Ureter (tissue), 1 donor: ENCODE data around the gene LCE3B. TPM values are rescaled to one million over a fixed set of nuclear protein-coding genes. Genes with fewer than 3 reads are reported as not detected.
A peak's percentile ranks its signal among the peaks of the same experiment; 100 is the strongest.
"Not testable (repeated sequence)": the region's sequence is repeated elsewhere in the genome, so short reads cannot be mapped to it uniquely, and the experiment has no call there.

ENCODE experiments used
- DNase-seq: peaks from one replicate; pipeline ENCODE4 v3.0.0-alpha.2; 2020; ENCODE audit warnings: low spot score
- total RNA-seq: library from RNA; stranded (reverse); gene quantifications from one replicate; pipeline ENCODE4 v1.2.4, GENCODE V29; 2023
- donor health status: DM: yes; HTN: yes; CAD: no.

Gene LCE3B, protein sequence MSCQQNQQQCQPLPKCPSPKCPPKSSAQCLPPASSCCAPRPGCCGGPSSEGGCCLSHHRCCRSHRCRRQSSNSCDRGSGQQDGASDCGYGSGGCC
- not detected for total RNA-seq

DNA sequence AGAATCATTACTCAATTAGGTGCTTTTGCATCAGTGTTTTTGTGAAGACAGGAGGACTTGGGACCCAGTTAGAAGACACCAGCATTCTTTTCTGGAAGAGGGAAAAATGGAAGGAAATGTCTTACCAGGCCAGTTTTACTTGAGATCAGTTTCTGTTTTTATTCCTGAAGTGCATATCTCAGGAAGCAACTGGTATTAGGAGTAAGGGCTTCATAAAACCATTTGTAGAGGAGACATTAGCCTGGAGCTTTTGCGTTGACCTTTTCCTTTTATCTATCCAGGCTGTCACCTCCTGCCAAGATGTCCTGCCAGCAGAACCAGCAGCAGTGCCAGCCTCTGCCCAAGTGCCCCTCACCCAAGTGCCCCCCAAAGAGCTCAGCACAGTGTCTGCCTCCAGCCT is at the start of gene LCE3B:
Gene LCE3B, plus strand, starts transcription at position 301 of the 400 bp plus-strand sequence. Its CDS starts 0 bp downstream, at position 301.
- DNase-seq, result no peak

DNA sequence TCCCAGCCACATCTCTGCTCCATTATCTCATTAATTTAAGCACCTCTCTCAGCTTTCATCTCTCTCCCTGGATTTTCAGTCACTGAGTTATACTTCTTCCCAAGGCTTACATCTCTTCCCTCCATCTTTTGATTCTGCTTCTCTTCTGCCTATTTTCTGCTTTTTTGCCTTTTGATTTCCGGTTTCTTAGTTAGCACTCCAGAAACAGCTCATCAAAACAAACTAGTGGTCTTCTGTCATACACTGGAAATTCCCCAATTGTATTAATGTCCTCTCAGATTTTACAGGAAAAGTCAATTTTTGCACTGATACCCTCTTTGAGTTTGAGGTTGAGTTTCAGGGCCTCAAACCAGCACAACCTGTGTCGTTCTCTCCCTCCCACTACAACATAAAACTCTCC is 48.5 kb upstream of the LCE3B start:
- DNase-seq, result no peak

DNA sequence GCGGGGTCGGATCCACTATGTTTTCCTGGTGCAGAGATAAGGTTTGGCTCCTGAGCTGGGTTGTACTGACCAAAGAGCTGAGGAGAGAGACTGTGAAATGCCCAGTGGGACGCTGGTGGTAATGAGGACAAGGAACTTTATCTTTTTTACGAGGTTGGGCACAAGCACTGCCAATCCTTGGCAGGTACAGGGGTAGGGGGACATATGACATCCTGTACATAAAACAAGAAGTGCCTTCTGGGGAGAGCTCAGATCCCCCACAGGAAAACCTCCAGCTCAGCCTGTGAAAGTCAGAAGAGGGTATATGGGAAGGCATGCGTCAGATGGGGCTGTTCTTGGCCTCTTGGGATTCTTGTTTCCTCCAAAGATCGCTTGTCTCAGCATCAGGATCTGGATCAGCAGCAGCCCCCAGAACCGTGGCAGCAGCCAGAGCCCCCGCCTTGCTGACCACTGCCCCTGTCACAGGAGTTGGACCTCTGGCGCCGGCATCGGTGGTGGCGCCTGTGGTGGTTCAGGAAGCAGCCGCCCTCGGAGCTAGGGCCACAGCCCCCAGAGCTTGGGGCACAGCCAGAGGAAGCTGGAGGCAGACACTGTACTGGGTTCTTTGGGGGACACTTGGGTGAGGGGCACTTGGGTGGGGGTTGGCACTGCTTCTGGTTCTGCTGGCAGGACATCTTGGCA is 47.9 kb upstream of the LCE3B start:
- DNase-seq, result no peak

DNA sequence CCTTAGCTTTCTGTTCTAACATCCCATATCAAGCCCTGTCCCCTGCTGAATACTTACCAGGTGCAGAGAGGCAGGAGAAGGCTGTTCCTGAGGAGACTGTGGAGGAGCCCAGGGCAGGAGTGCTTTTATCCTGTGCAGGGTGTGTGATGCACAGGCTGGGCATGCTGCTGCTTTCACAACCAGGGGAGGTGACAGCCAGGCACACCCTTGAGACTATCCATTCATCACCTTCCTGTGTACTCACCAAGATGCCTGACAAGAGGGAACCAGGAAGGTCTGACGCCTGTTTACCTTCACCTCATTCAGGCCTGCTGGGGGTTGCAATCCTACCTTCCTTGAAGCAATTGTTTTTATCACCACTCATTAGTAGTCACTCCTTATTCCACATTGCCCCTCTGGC is 46.9 kb upstream of the LCE3B start, which contains the start of gene LCE3E:
Gene LCE3E, minus strand, starts transcription at position 100 of the 400 bp plus-strand sequence. CDS start 572 bp downstream, outside the sequence.
- DNase-seq, result peak; percentile 48

DNA sequence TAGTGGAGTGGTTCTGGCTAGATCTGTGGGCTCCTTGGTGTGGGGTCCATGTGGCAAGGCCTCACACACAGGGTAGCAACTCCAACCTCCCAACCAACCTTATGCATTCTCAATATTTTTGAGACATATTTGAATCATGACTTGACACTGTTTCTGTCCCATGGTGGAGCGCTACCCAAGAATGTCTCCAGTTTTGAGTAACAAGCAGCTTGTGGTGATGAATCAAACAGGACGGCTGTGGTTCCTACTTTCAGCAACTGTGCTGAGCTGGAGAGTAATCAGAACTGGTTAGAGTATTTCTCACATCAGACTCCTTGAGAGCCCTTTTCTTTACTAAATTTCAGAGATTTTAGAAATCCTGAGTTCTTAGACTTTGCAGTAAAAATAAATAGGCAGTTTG is 36.4 kb upstream of the LCE3B start:
- DNase-seq, result no peak

DNA sequence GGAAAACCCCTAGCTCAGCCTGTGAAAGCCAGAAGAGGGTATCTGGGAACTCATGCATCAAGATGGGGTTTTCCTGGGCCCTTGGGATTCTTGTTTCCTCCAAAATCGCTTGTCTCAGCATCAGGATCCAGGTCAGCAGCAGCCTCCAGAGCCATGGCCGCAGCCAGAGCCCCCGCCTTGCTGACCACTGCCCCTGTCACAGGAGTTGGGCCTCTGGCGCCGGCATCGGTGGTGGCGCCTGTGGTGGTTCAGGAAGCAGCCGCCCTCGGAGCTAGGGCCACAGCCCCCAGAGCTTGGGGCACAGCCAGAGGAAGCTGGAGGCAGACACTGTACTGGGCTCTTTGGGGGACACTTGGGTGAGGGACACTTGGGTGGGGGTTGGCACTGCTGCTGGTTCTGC is 34.1 kb upstream of the LCE3B start:
- not testable (repeated sequence) for DNase-seq

DNA sequence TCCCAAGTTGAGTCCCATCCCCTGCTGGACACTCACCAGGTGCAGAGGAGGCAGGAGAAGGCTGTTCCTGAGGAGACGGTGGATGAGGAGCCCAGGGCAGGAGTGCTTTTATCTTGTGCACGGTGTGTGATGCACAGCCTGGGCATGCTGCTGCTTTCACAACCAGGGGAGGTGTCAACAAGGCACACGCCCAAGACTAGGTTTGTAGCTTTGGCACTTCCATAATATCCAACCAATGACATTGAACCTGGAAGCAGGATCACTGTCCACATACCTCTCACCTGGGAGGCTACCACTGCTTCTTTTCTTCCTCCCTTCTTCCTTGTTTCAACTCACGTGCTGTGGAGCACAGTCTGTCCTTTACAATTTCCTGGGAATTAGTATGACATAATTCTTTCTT is 33.2 kb upstream of the LCE3B start, which contains the start of gene LCE3D:
Gene LCE3D, minus strand, starts transcription at position 84 of the 400 bp plus-strand sequence. CDS start 580 bp downstream, outside the sequence.
- DNase-seq, result no peak

DNA sequence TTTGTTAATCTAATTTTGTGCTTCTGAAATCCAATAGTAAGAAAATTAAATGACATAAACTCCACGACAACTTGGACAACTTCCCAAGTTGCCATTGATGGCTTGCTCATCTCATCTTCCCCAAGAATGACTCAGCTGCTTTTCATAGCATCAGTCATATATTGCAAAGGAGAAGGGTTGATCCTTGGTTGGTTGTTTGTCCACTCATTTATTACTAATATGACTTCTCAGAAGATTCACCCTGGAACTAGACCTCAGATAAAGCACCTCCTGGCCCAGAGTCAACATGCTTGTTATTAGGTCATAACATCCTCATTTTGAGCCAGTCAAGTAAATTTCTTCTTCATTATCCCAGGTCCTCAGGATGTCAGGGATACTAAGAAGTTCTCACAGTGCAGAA is 31.0 kb upstream of the LCE3B start:
- DNase-seq, result no peak

DNA sequence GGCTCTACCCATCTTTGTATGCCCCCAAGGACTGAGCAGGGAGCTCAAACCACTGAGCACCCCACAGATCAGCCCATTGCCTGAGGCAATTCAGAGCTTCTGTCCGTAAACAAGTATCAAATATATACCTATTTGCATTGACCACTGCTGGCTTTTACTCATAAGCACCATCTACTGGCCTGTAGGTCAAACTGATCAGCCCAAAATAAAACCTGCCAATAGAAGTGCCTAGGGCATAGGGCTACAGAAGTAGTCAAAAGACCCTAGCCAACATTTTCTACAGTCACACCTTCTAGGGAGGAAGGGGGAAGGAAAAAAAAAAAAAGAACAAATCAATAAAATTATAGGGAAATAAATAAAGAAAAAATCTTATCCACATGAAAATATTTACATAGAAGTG is 28.0 kb upstream of the LCE3B start:
- no peak for DNase-seq

DNA sequence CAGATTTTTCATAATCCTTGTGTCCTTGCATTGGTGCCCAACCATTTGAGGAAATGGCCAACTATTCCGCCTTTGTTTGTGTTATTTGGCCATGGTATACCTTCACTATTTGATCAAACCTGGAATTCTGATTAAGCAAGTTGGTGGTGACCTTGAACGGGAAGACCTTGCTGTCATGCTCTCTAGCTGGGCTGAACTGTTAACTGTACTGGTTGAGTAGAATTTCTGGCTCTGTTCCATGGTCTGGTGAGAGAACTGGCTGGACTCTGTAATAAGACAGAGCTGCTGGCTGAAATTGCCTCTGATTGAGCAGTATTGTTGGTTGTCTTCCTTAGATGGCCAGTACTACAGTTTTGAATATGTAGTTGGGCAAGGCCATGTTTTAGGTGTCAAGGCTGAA is 16.6 kb upstream of the LCE3B start:
- DNase-seq, result no peak

DNA sequence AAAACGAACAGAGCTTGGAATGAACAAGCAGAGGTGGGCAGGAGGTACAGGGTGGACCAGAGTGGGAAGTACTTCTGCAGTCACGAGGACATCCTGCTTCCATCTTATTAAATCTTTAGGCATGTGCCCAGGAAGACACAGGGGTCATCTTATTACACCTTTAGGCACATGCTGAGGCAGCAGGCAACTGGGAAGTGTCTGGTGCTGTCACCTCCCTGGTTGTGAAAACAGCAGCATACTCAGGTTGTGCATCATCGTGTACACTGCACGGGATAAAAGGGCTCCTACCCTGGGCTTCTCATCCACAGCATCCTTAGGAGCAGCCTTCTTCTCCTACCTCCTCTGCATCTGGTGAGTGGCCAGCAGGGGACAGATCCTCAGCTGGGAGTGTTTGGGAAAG is 13.7 kb upstream of the LCE3B start, which contains the start of gene LCE3C:
Gene LCE3C, plus strand, starts transcription at position 301 of the 400 bp plus-strand sequence. CDS start 498 bp downstream, outside the sequence.
- DNase-seq, result no peak

DNA sequence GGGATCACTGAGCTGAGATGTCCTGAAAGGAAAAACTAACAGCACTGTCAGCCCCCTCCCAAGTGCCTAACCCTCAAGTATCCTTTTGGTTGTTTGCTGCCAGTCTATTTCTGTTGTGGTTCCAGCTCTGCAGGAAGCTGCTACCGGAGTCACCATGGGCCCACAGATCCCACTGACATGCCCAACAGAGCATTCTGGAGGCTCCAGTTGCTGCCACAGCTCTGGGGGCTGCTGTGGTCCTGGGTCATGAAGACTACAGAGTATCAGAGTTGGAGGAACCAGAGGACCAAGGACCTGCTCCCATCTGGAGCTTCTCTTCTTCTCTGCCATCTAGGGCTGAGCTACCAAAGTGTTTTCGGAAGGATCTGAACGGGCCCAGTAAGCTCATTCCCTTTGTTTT is 8.4 kb downstream of the LCE3B start:
- DNase-seq, result no peak

DNA sequence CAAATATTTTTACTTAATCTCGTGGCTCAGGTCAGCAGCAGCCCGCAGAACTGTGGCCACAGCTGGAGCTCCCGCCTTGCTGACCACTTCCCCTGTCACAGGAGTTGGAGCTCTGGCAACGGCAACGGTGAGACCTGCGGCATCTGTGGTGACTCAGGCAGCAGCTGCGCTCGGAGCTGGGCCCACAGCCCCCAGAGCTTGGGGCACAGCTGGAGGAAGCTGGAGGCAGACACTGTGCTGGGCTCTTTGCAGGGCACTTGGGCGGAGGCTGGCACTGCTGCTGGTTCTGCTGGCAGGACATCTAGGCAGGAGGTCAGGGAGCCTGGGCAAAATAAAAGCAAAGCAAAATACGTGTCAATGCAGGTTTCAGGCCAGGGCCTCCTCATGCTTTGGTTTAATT is 9.2 kb downstream of the LCE3B start, which contains the start of gene LCE3A:
Gene LCE3A, minus strand, starts transcription at position 301 of the 400 bp plus-strand sequence. Its CDS starts 0 bp downstream, at position 301.
- DNase-seq, result peak; percentile 46

DNA sequence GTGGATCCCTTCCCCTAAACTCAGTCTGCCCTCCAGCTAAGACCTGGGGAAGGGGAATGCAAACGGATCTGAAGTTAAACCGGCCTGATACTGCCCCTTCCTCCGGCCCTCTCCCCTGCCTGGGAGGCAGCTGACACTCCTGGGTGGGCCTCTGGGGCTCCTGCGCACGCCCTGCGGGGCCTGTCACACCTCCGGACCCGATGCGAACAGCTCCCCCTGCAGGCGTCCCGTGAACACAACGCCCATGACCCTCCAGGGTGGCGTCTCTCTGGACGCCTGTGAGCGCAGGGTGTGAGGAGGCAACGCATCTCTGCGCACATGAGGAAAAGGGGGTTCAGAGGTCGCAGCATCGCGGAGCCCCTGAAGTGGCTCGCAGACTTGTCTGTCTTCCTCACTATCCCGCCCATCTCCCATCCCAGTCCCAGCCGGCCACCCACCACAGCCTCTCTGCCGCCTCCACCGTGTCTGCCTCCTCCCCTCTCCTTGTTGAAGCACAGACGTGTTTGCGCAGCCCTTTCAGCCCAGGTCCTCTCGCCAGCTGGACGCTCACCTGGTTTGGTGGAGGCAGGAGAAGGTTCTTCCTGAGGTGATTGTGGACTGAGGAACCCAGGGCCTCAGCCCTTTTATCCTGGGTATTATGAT is 9.7 kb downstream of the LCE3B start:
- no peak for DNase-seq

DNA sequence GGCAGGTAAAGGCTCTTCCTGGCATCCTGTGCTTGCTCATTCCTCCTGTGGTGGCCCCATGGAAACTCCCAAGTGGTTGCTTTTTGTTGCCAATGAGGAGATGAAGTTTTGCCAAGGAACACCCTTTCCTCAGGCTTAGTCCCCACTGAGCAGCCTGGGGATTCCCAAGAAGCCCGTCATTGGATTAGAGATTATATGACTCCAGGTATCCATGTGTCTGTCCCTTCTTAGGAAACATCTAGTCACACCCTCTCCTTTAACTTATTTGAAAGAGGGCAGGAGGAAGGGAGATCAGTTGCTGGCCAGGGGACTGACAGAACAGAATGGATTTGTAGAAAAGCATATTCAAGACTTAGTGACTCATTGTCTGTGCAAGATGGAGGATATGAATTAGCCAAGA is 13.1 kb downstream of the LCE3B start:
- DNase-seq, result no peak

DNA sequence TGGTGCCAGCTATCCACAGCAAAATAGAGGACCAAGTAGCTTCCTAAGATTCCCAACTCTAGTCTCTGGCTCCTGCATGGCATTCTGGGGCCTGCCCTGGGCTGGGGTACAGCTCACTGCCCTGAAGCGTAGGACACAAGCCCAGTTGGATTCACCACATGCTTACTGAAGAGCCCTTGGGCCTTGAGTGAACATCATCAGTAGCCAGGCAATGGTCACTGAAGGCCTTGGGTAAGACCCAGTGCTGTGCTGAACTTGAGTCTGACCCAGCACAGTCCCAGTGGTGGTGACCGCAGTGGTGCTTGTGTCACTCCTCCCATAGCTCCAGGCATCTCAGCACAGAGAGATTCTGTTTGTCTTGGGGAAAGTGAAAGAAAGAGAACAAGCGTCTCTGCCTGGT is 17.0 kb downstream of the LCE3B start:
- no peak for DNase-seq

DNA sequence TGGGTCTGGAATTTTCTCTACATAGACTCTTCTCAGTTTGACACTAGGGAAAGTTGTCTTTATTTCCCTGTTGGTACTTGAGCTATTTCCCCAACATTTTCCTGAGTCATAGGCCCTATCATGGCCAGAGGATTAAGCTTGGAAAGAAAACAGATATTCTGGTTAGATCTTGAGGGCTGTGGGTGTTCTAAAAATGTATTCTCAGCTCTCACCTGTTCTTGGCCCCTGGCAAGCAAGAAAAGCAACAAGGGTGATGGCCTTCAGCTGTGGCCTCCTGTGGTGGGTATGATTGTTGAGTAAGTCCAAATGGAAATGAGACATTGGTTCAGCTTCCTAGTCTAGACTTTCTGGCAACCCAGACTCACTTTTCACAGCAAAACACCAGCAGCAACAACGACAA is 26.7 kb downstream of the LCE3B start:
- no peak for DNase-seq

DNA sequence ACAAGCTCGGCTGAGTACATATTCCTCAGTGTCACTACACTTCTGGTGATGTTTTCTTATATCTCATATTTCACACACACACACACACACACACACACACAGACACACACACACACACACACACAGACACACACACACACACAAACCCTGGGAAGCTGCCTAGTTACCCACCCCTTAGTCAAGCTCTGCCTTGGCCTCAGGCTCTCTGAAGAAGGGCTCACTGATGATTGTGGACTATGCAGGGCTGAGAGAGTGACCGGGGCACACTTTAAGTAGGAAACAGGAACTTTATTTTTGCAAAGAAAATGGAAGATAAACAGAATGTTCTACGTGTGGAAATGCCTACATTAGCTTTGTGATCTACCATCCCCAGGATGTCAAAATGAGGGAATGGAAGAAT is 30.3 kb downstream of the LCE3B start:
- DNase-seq, result no peak

DNA sequence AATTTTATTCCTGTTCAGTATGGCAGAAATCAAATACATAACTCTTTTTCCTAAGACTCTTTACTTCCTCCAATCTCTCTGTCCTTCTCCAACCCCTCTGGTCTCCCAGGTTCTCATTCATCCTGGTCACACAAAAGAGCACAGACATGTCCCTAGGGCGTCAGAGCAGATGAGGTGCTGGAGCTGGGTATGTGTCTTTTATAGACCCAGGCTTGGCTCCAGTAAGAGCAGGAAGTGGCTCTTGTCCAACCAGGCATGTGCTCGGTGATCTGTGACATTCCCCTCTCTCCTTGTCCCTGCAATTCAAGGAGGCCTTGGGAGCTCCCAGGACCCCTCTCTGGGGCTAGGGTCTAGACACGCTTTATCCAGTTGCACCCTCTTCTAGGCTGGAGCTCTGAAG is 31.5 kb downstream of the LCE3B start:
- no peak for DNase-seq

DNA sequence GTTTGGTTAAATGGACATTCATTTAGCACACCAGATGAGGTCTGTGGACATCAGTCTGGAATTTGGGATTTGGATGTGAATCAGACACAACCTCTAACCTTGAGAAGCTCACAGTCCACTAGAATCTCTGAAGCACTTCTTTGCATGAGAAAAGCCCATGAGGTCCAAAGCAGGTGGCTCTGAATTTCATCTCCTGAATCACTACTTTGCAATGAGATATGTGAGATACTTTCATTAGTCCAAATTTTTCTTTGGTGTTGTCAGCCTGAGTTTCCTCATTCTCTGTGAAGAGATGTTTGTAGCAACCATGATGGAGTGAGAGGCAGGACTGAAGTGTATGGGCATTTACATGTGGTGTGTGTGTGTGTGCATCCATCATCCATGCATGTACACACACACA is 33.0 kb downstream of the LCE3B start:
- no peak for DNase-seq

DNA sequence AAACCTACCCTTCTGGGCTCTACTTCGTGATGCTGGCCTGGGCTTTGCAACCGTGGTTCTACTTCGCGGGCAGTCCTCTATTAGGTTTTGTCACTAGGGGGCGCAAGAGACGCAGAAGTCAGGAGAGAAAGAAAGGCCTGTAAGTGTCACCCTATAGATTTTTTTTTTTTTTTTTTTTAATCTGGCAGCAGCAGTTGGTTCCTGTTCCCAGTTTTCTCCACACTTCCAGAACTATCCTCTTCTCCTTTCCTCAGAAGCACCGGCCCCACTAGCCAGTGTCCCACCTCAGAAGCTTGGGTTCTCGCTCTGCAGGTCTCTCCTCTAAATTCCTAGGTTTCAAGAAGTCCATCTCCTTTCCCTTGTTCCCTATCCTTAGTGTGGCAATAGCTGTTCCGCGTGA is 40.5 kb downstream of the LCE3B start:
- peak; percentile 53 for DNase-seq

DNA sequence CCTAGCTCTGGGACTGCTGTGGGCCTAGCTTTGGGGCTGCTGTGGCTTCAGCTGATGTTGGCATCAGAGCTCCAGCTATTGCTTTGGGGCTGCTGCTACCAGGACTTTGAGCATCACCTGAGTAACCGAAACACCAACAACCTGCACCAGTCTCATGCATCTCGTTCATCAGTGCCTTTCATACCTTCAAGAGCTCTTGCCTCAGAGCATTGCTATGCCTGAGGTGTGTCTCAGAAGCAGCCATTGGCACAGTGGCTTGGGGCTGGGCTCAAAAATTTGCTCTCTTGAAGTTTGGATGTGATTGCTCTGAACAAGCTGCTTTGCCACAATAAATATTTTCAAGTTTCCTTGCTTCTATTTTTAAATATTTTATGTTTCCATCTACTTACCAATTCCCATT is 42.8 kb downstream of the LCE3B start:
- no peak for DNase-seq

DNA sequence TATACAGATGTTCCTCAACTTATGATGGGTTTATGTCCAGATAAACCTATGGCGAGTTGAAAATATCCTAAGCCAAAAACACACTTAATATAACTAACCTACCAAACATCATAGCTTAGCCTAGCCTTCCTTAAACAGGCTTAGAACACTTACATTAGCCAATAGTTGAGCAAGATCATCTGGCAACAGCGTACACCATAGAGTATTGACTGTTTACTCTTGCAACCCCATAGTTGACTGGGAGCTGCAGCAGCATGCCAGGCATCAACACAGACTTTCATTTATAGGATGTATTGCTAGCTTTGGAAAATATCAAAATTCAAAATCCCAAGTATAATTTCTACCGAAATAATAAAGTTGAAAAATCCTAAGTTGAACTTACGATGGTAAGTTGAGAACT is 44.1 kb downstream of the LCE3B start:
- no peak for DNase-seq
